ENCODE measurements around the gene BMPR1A. TPM values are rescaled to one million over a fixed set of nuclear protein-coding genes. Genes with fewer than 3 reads are reported as not detected.

The BMPR1A gene
- total RNA-seq, 1 donor from 2014 or later = 11.8 TPM

DNA sequence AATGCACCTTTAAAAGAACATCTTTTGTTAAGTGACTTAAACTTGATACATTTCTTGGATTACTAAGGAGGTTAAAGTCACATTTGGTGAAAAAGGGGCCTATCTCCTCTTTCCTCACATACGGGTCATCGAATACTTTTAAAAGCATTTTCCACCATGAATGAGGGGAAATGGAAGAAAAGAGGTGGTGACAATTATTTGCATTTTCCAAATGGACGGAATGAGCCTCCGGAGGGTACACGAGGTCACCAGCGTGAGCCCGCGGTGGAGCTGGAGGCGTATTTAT lies 1.0 kb upstream of the BMPR1A start:
- peak overlapping the region; percentile 86 for H3K4me3 Mint-ChIP-seq
- DNase-seq (no peak), ATAC-seq (ENCODE audit: low read depth) (no peak)
- H3K36me3 Mint-ChIP-seq (ENCODE audit: low read depth) = peaks cover 2% of the 10 kb centered on the region
- peak overlapping the region; percentile 59 for H3K27ac Mint-ChIP-seq
- TF ChIP-seq, protein P1, sequence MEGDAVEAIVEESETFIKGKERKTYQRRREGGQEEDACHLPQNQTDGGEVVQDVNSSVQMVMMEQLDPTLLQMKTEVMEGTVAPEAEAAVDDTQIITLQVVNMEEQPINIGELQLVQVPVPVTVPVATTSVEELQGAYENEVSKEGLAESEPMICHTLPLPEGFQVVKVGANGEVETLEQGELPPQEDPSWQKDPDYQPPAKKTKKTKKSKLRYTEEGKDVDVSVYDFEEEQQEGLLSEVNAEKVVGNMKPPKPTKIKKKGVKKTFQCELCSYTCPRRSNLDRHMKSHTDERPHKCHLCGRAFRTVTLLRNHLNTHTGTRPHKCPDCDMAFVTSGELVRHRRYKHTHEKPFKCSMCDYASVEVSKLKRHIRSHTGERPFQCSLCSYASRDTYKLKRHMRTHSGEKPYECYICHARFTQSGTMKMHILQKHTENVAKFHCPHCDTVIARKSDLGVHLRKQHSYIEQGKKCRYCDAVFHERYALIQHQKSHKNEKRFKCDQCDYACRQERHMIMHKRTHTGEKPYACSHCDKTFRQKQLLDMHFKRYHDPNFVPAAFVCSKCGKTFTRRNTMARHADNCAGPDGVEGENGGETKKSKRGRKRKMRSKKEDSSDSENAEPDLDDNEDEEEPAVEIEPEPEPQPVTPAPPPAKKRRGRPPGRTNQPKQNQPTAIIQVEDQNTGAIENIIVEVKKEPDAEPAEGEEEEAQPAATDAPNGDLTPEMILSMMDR (IDR thresholded peaks at IDR 0.05) = no peak
- peaks cover 40% of the 10 kb centered on the region for H3K4me1 Mint-ChIP-seq
- intact Hi-C loops (cut with micrococcal nuclease) = loop anchor here (5.0 kb wide), 1 partner anchor 343 kb away; no protein-coding TSS in a partner anchor
- peaks cover 15% of the 10 kb centered on the region for H3K27me3 Mint-ChIP-seq
- H3K9me3 Mint-ChIP-seq = no peaks in the 10 kb centered on the region
- ChIA-PET CTCF (no interaction called here), POLR2A (interaction anchor here (4.4 kb wide), 1 partner anchor 44 kb away, joined by 34 read pairs; no protein-coding TSS in a partner anchor)

DNA sequence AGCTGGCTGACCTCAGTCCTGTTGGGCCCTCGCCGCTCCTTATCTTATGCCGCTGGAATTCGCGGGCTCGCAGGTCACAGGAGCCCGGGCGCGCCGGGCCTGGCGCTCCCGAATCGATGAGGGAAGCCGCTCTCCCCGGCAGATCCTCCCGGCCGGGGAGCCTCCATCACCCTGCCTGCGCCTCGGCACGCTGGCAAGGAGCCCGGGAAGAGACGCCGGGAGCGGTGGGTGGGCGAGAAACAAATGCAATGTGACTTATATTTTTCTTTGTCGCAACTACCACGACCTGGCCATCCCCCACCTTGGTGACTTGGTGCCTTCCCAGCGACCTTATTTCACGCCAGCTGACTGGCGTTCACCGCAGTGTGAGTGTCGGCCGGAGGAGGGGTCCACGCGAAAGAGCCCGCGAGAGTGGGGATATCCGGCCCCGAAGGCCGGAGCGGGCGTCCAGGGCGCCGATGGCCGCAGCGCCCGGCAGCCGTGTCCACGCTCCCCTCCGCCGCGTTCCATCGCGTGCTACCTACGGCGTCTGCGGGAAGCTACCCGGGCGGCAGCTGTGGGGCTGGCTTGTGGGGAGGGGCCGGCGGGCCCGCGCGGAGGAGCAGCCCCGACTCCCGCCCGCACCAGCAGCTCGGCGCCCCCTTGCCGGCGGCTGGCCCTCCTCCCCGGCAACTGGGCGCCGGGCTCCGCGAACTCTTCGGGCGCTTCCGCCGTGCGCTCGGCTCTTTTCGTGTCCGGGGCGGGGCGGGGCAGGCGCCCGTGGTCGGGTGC lies 494 bp upstream of the BMPR1A start:
- H3K36me3 Mint-ChIP-seq (ENCODE audit: low read depth) = peaks cover 2% of the 10 kb centered on the region
- peak overlapping the region; percentile 63 for H3K27ac Mint-ChIP-seq
- H3K9me3 Mint-ChIP-seq = no peaks in the 10 kb centered on the region
- TF ChIP-seq, protein P1 (IDR thresholded peaks at IDR 0.05) = no peak
- peaks cover 40% of the 10 kb centered on the region for H3K4me1 Mint-ChIP-seq
- peak; percentile 94 for ATAC-seq (ENCODE audit: low read depth)
- peak; percentile 90 for DNase-seq
- POLR2A ChIA-PET = interaction anchor here (0.5 to 4.4 kb wide), 4 partner anchors 39 to 215 kb away, joined by 4 to 34 read pairs (median 5); no protein-coding TSS in a partner anchor
- H3K27me3 Mint-ChIP-seq = peaks cover 15% of the 10 kb centered on the region
- H3K4me3 Mint-ChIP-seq = peak overlapping the region; percentile 86
- intact Hi-C loops (cut with micrococcal nuclease) = loop anchor here (1.0 to 5.0 kb wide), 4 partner anchors 45 to 344 kb away; partner anchors contain the start of gene SHLD2
- CTCF ChIA-PET = no interaction called here

DNA sequence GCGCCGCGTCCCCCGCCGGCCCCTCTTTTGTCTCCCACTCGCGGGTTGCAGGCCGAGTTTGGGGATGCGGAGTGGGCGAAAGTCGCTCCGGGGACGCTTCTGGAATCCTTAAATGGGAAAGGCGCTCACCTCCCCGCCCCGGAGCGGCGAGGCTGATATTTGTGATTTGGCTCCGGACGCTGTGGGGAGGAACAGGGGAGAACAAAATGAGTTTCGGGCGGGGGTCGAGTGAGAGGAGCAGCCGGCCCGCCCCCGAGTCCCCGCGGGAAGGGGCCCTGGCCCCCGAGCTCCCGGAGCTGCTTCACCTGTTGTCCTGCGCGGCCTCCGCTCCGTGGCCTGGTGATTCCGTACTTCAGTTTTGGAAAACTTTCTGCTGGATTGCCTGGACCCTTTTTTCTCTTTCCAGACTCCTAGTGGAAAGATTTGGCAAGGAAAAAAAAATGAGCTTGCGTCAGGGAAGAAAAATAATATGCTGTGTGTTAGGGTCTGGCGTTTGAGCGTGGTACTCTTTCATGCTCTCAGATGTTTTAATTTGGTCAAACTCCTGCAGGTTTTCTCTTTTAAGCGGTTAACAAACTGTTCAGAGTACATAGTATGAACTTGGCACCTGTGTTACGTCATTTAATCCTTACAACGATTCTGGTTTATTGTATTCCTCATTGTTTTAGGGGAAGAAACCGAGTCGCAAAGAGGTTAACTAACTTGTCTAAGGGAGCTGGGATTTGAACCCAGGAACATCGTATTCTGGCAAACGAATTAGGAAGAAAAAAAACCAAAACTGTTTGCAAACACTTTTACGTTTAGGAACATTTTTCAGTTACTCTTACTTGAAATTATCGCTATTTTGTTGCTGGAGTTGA lies 924 bp downstream of the BMPR1A start:
- Mint-ChIP-seq H3K9me3 (no peaks in the 10 kb centered on the region), H3K27ac (peak overlapping the region; percentile 69), H3K4me1 (peaks cover 39% of the 10 kb centered on the region), H3K36me3 (ENCODE audit: low read depth) (peaks cover 2% of the 10 kb centered on the region), H3K27me3 (peaks cover 25% of the 10 kb centered on the region), H3K4me3 (peak overlapping the region; percentile 88)
- TF ChIP-seq, protein P1 (IDR thresholded peaks at IDR 0.05) = no peak
- DNase-seq (peak; percentile 37), ATAC-seq (ENCODE audit: low read depth) (no peak)
- ChIA-PET CTCF (no interaction called here), POLR2A (interaction anchor here (0.6 to 4.4 kb wide), 3 partner anchors 45 to 329 kb away, joined by 4 to 34 read pairs (median 5); no protein-coding TSS in a partner anchor)
- intact Hi-C loops (cut with micrococcal nuclease) = loop anchor here (5.0 kb wide), 1 partner anchor 345 kb away; no protein-coding TSS in a partner anchor

DNA sequence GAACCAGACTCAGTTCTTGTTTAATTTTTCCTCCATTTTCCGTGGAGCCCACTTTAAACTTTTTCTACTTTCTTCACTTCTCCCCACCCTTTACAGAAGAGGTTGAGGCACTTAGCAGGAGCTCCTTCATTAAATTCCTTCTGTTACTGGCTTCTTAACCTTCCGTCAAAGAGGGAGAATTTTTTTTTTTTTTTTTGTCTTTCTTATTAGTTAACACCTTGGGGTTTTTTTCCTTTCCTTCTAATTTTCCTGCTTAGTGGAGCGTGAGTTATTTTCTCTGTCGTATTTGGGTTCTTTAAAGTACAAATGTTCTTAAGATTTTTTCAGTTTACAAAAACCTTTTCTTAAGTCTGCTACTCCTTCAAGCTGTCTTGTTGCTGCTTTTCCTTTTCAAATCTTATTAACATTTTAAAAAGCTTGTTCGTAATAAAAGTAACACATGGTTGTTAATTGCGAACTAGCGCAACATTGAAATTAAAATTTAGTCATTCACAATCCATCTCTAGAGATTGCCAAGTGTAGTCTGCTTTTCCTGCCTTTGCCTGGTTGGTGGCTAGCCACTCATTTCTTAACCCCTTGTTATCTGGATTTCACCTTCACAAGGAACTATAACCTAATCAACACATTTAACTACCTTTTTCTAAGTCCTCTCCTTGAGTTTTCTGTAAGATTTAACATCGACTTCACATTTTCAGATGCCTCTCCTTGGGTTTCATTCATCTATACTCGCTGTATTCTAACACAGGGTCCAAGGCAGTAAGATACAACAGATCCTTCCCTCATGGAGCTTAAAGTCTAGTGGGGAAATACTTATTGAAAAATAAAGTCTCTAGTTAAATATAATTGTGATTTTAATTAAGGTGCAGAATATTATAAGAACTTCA lies 2.0 kb downstream of the BMPR1A start:
- ATAC-seq (ENCODE audit: low read depth) (no peak), DNase-seq (no peak)
- H3K4me3 Mint-ChIP-seq = peak overlapping the region; percentile 21
- TF ChIP-seq, protein P1 (IDR thresholded peaks at IDR 0.05) = no peak
- no peaks in the 10 kb centered on the region for H3K9me3 Mint-ChIP-seq
- CTCF ChIA-PET = no interaction called here
- POLR2A ChIA-PET = interaction anchor here (0.6 to 4.4 kb wide), 3 partner anchors 12 to 328 kb away, joined by 5 to 34 read pairs (median 7); no protein-coding TSS in a partner anchor
- H3K36me3 Mint-ChIP-seq (ENCODE audit: low read depth) = peaks cover 2% of the 10 kb centered on the region
- intact Hi-C loops (cut with micrococcal nuclease) = loop anchor here (5.0 kb wide), 1 partner anchor 346 kb away; no protein-coding TSS in a partner anchor
- peaks cover 26% of the 10 kb centered on the region for H3K27me3 Mint-ChIP-seq
- H3K27ac Mint-ChIP-seq = peak overlapping the region; percentile 25
- H3K4me1 Mint-ChIP-seq = peaks cover 30% of the 10 kb centered on the region

Data from activated B cell treated with CpG ODN at 0.5 μM for 24 hours (primary cell).